NK-92 treated with Interleukin-12 subunit alpha and Interleukin-12 subunit beta, amount 100 ng/mL, for 24 hours (cell line): Measurements from ENCODE around the gene LRRC75B.
"Not testable (repeated sequence)": the region's sequence is repeated elsewhere in the genome, so short reads cannot be mapped to it uniquely, and the experiment has no call there.

Experiments
- DNase-seq: peaks from one replicate; lab custom pipeline; 2025; lab: John Stamatoyannopoulos, UW

LRRC75B gene

DNA sequence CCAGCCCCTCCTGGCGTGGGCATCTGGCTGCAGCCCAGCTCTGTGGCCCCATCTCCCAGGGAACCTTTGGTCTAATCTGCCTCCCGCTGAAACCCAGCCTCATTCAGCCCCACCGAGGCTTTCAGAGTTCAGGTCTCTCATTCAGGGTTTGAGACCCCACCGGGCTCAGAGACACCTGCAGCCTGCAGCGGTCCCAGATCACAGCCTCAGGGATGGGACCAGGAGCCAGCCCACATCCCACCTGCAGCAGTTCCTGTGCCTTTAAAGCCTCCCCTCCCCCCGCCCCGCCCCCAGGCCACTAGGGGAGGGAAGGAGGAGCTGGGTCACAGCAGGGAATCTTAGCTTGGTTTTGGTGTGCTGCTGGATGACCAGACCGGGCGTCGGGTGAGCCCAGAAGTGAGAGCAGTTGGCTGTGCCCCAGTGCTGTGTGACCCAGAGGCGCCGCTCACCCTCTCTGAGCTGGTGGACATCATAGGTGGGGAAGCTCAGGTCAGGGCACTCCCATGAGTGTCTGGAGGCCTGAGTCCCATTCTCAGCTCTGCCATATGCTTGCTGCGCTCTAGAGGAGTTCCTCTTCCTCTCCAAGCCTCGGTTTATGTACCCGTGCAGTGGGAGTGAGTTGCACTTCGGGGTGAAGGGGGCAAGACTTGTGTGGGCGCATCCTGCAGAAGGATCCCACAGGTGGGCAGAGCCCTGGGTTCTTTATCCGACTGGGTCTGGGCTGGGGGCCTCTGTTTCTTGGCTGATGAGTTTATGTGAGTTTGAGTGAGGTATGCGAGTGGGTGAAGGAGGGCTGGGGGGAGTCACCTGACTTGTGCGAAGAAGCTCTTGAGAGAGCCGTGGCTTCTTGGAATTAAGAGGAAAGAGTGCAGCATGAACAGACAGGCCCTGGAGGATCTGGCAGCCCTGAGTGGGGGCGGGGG, 10.2 kb upstream of the LRRC75B start, which contains the start of gene GGT1:
Gene GGT1, plus strand, starts transcription at position 347 of the 923 bp plus-strand sequence. CDS start 7,889 bp downstream, outside the sequence.
- not testable (repeated sequence) for DNase-seq

DNA sequence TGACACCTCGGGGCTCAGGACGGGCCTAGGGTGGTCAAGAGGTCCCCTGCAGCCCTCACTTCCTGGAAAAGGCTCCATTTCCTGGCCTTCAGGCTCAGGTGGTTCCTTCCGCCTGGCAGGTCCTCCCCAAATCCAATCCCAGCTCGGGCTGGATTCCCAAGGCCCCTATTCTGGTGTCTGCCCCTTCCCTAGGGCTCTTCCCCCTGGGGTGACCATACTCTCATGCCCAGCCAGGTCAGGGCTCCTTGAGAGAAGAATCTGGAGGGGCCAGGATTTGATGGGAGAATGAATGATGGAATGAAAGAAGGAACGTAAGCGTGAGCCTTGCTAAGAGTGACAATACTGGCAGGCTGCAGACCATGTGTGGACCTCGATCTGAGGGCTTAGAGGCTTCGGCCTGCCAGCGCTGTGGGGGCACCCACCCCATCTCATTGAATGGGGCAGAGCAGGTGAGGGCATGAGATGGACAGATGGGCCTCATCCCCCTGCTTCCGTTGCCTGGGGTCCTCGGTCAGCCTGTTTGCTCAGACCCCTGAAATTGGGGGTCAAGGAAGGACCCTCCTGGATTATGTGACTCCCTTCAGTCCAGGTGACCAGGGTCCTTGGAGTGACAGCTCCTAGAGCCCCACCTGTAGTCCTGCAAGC, 9.4 kb upstream of the LRRC75B start:
- DNase-seq = not testable (repeated sequence)

DNA sequence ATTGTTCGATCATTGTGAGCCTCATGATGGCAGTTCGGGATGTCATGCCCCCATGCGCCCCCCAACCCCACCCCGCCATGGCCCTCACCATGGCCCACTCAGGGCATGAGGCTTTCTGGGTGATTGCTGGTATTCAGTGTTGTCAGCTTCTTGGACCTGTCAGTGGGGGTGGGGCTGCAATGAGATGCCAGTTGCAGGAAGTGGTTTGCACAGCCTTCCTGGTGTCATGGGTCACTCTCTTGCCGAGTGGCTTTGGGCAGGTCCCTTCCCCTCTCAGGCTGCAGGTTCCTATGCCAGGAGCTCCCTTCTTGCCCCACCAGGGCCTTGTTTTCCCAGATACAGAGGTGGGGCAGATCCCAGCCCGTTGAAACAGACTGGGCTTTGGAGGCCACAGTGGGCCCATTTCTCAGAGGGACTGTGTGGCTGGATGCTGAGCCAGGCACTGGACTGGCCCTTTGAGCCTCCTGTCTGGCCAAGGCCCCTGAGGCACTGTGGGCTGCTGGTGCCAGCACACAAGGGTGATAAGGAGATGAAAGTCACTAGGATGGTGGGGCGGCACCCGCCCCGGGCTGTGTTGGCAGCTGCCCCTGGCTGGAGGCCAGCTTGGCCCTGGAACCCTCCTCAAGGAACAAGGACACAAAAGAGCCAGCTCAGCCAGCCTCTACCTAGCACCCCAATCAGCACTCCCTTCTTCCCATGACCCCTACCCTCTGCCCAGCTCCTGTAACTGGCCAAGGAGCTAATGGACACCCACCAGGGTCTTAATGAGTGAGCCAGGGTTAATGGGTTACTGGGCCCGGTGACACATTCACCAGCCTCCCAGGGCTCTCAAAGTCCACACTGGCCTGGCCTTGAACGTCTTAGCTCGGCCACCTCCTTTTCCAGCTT, 8.6 kb upstream of the LRRC75B start:
- DNase-seq = peak; percentile 32

DNA sequence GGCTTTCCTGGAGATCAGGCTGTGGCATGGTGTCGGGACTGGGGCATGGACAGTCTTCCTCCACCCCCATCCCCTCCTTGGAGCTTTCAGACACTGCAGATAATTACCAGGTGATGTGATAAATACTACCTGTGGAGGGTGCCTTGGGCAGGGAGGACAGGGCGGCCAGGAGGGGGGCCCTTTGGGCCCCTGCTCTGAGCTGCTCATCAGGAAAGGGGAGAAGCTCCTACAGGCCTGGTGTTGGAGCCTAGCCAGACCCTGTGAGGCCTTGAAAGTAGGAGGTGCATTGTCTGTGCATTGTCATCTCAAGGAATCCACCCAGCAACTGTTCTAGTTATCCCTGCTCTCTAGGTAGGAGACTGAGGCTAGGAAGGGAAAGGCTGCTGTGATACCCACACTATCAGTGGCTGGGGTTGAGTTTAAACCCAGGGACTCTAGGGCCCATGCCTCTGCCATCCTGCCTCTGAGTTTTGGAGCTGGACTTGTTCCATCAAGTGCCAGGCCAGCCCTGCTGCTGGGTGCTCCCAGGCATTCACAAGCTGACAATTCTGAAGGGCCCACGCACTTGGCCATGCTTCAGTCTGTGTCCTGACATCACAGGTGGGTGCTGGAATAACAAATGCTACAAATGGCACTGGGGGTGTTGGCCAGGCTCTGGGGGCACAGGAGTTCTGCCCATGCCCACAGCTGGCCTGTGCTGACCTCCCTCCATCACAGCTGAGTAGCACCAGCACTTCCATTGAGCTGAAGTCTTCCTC, 7.3 kb upstream of the LRRC75B start:
- DNase-seq = not testable (repeated sequence)

DNA sequence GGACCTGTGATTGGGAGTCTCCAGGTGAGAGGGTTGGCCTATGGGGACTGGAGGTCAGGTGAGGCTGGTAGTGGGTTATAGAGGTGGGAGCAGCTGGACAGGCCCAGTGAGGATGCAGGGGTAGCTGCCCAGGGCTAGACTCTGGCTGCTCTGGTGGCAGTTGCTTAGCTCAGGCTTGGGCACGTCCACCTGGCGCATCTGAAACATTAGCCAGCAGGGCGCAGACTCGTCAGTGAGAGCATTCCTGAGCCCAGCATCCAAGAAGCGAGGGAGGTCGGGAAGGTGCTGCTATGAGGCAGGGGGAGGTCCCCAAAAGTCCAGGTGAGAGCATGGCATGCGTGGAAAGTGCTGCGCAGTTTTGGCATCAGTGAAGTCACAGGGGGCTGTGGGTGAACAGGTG, 6.6 kb upstream of the LRRC75B start:
- DNase-seq = no peak

DNA sequence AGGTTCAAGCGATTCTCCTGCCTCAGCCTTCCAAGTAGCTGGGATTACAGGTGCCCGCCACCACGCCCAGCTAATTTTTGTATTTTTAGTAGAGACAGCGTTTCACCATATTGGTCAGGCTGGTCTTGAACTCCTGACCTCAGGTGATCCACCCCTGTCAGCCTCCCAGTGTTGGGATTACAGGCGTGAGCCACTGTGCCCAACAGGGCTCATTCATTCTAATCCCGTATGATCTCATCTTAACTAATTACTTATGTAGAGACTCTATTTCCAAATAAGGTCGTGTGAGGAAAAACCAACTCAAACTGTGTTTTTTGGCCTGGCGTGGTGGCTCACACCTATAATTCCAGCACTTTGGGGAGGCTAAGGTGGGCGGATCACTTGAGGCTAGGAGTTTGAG, 4.2 kb upstream of the LRRC75B start:
- DNase-seq = not testable (repeated sequence)

DNA sequence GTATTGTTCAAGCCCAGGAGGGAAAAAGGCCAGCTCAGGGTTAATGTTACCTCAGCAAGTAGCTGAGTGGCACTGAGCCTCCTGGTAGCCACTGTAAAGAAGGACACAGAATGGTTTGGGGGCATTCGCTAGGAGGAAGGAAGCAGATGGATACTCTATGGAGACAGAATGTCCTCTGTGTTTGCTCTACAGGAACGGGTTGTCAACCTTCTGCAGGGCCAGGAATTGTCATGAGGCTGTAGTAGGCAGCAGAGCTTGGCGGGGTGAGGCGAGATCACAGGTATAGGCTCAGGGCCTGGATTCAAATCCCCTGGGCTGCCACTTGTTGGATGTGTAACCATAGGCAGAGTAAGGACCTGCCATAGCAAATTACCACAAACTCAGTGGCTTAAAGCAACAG, 3.0 kb upstream of the LRRC75B start:
- no peak for DNase-seq

DNA sequence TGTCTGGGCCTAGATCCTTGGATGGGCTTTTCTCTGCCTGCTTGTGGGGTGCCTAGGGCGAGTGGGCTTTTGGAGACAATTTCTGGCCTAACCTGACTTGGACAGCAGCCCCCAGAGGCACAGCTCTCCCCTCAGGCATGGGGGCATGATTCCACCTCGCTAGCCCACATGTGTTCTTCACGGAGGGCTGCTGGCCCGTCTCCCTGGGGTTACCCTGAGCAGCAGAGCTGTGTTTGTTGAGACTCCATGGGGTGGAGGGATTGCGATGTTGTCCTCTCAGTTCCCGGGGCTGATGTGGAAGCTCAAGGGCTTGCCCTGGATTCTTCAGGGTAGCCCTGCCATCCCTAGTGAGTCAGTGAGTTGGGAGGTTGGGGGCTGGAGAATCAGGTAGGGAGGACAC, 2.4 kb upstream of the LRRC75B start:
- no peak for DNase-seq

DNA sequence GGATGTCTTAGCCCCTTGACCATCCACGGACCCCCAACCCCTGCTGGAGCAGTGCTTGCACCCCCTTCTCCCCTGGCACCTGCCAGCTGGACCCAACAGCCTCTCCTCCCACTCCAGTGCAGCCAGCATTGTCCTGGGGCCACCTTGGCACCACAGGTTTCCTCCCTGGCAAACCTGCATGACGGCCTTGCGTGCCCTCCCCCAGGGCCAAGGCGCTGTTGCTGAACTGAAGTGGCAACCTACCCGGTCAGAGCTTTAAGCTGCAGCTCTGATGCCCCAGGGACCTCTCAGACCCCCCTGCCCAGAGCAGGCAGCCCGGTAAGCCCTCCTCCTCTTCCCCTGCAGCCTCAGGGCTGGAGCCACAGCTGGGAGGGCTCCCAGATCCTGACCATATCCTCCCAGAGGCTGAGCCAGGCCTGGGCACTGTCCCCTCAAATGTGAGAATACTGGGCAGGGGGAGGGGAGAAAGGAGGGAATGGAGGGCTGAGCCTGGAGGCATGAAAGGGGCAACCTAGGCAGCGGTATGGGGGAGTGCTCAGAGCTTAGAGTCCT, 1.8 kb upstream of the LRRC75B start:
- no peak for DNase-seq

DNA sequence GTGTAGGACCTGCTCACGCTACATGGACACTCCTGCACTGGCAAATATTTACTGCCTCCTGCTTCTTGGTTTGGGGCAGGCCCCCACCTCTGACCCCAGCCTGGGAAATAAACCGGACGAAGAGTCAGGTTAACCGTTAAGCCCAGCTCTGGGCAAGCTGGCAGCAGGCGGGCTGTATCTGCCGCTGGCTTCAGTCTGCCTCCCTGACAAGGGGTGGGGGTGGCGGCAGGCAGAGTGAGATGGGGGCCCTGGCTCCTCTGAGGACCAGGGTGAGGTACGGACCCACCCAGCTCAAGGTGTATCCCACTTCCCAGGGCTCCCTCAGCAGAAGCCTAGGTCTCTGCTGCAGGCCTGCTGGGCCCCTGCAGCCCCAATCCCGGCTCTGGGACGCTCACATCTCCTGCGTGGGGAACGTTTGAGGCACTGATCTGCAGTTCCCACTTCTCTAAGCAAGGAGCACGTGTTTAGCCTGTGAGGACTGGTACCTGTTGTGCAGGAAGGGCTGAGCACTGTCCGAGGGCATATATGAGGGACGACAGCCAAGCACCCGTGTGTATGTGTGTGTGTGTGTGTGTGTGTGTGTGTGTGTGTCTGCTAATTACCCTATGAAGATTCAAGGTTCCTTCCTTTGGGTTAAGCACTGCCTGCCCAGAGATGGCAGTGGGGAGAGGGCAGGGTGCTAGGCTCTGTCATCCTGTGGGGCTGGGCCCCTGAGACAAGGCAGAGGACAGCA, 1.1 kb upstream of the LRRC75B start:
- no peak for DNase-seq

DNA sequence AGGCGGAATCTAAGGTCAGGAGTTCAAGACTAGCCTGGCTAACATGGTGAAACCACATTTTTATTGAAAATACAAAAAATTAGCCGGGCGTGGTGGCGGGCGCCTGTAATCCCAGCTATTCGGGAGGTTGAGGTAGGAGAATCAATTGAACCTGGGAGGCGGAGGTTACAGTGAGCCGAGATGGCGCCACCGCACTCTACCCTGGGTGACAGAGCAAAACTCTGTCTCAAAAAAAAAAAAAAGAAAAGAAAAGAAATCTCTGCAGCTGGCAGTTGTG, 624 bp upstream of the LRRC75B start:
- DNase-seq = not testable (repeated sequence)

DNA sequence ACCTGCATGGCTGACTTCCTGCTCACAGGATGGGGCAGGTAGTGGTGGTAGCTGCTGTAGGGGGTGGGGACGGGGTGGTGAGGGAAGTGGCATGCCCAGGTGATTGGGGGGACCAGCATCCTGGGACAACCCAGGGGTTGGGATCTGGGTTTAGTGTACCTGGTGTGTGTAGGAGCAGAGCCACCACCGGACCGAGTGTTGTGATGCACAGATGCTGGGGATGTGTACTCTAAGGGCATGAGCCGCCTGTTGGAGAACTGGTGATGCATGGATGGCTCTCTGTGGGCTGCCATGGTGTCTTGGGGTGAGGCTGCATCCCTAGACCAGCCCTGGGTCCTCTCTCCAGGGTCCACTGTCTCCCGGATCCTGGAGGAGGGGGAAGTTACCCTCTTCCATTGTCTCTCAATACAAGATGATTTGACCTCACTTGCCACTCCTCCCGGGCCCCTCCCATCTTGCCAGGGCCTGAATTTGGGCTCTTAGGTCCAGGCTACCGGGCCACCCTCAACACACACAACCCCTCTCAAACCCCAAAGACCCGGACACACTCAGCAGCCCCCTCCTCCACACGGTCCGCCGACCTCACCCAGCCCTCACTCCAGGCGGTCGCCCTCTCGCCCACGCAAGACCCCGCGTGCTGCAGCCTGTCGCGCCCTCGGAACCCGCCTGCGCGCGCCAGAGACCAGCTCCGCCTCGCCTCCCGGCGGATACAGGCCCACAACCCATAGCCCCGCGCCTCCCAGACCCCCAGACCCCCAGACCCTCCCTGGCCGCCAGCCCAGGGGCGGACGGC, 619 bp downstream of the LRRC75B start:
- no peak for DNase-seq

DNA sequence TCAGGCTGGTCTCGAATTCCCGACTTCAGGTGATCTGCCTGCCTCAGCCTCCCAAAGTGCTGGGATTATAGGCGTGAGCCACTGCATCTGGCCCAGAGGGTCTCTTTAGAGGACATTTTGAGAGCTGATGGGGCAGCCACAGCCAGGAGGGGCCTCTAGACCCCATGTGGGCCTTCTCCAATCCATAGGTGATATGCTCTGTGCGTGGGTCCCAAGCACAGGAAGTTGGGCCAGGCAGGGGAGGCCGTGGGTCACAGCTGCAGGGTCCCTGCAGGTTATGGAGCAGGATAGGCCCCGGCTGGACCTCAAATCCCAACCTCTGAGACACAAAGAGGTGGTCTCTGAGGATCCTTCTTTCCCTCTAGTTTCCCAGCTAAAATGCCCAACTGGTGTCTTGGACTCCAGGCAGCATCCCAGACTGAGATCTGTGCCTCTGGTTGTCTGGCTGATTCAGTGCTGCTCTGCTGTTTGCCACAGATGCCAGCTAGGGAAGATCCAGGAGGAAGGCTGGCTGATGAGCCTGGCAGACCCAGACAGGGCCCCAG, 1.5 kb downstream of the LRRC75B start:
- no peak for DNase-seq

DNA sequence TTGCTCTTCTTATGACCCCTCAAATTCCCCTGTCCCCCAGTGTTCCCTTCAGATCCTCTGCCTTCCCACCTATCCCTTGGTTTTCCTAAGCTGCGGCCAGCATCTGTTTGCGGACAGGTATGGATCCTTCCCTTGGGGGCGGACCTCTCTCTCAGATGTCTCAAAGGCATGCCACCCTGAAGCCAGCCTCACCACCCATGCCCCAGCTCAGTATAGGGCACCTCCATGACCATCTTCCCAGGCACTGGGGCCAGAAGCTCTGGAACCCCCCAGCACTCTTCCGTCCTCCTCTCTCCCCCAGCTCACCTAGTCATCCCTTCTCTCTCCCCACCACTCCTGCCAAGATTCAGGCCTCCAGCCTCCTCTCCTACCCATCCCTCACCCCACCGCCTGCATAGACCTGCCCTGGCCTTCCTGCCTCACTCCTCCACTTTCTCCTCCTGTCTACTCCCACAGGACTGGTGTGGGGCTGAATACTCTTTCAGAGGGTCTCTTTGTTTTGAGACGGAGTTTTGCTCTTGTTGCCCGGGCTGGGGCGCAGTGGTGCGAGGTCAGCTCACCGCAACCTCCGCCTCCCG, 2.2 kb downstream of the LRRC75B start:
- DNase-seq = no peak

DNA sequence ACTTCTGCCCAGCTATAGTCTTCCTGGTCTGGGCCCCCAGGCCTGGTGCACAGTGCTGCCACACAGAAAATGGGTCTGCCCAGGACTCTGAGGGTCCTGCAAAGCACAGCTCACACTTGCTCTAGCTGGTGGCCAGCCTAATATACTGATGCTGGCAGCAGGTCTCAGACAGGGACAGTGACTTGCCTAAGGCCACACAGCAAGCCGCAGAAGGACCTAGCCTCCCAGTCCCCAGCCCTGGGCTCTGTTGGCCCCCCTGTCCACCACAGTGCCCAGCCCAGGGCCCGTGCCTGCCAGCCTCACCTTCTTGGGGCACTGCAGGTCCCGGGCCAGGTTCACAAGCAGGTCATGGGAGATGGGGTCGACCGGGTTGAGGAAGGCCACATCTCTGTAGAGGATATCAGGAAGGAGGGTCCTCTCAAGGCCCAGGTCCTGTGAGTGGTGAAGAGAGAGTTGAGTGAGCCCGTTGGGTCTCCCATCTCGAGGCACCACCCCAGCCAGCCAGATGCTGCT, 3.3 kb downstream of the LRRC75B start:
- DNase-seq = no peak

DNA sequence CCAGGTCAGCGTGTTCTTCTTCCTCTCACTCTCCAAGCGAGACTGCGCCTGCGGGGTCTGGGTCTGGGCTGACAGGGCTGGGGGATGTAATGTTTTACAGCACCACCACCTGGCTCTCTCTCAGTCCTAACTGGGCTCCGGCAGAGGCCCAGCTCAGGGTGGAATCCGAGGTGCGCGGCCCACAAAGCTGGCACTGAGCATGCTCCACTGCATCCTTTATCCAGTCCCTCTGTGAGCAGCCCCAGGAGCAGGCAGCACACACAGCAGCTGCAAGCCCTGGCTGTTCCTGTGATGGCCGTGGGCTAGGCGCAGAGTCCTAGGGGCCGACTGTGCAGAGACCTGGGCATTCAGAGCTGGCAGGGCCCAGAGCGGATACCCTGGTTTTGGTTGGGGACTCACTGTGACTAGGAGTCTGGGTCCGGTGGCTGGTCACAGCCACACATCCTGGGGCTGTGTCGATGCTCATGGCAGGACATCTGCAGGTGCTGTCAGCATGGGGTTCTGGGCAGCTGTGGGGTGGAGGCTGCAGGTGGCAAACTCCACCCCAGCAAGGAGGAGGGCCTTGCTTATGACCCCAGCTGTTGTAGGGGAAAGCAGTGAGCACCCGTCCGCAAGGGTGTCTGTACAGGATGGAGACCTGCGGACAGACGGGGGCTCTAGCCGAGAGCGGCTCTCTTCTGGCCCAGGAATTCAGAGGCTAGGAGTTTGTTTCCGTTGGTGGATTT, 4.0 kb downstream of the LRRC75B start:
- DNase-seq = no peak

DNA sequence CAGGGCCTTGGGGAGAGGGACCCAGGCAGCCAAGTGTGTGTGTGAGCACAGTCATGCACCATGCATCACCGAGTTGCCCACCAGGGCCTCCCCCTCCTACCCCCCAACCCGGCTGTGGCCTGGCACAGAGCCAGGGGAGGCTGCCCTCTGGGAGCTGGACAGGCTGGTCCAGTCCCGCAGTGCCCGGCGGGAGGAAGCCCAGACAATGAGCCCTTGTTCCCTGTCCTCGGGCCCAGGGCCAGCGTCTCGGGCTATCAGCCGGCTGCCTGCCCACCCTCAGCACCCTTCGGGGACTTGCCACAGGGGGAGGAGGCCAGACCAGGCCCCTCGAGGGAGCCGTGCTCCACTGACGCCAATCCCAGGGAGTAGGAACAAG, 4.5 kb downstream of the LRRC75B start:
- no peak for DNase-seq

DNA sequence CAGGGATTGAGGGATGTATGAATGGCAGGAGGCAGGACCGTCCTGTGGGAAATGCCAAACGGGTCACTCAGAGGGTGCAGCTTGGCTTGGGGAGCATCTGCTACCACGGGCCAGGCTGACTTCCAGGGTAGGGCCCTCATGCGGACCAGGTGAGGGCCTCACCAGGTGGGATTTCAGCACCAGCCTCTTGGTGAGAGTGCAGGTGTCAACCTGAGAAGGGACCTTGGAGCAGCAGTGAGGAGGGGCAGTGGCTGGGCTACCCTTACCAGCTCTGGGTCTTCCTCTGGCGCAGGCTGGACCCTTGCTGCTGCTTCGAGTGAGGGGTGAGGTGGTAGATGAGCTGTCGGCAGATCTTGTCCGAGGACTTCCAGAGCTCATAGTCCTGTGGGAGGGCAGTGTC, 4.9 kb downstream of the LRRC75B start:
- no peak for DNase-seq
